GM19023 (cell line): ENCODE measurements around the gene EXOC6B.

Experiments
- ATAC-seq: cut with Tn5 transposase; IDR thresholded peaks from one replicate; pipeline ENCODE4 v1.9.1; 2021; ENCODE audit warnings: mild to moderate bottlenecking, moderate library complexity; ENCODE audit not compliant: unreplicated experiment

Gene EXOC6B

DNA sequence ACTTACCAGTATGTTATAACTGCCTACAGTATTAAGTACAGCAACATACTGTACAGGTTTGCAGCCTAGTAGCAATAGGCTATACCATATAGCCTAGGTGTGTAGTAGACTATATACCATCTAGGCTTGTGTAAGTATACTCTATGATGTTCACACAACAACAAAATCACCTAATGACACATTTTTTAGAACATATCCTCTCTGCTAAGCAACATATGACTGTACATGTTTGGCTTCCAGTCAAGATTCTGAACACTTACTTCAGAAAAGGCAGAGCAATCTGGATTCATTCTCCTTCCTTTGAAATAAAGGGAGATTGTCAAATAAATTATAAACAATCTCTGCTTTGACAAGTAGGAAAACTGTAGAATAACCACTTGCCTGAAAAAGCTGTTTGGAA, 81.8 kb downstream of the EXOC6B start:
- no peak for ATAC-seq

DNA sequence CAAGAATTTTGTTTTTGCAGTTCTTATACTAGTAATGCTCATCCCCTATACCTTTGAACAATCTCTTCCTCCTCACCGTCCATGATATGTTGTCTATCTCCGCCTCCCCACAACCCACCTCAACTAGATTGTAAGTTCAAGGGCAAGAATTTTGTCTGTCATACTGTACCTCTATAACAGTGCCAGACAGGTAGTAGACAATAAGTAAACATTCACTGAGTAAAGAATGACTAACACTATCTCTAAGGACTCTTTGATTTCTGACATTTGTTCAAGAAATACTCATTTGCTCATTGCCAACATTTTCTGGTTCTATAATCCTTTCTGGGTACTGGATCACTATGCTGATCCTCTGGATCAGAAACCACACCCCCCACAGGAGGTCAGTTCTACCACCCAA, 82.4 kb downstream of the EXOC6B start:
- no peak for ATAC-seq

DNA sequence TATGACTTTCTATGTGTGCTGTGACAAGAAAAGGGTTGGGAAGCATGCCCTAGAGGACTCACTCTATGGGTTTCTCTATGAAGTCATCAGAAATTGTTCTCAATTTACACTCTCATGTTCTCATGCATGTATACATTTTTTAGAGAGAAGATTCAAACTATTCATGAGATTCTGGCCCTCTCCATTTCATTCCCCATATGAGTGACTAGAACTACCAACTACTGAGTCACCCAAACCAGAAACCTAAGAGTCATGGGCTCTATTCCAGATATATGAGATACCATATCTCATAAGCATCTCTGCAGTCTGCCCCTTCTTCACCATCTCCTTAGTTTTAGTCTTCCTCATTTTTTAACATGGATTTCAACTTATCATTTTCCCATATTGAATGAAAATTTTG, 87.7 kb downstream of the EXOC6B start:
- no peak for ATAC-seq

DNA sequence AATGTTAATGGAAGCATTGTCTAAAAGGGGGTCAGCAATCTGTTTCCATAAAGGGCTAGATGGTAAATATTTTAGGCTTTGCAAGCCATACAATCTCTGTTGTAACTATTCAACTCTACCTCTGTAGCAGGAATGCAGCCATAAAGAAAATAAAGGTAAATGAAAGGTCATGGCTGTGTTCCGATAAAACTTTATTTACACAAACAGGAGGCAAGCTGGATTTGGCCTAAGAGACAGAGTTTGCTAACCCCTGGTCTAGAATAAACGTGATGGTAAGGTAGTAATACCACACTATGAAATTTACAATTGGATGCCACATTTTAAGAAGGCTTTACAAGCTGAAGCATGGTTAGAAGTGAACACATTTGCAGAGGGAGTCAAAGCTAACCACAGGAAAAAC, 91.4 kb downstream of the EXOC6B start:
- no peak for ATAC-seq

DNA sequence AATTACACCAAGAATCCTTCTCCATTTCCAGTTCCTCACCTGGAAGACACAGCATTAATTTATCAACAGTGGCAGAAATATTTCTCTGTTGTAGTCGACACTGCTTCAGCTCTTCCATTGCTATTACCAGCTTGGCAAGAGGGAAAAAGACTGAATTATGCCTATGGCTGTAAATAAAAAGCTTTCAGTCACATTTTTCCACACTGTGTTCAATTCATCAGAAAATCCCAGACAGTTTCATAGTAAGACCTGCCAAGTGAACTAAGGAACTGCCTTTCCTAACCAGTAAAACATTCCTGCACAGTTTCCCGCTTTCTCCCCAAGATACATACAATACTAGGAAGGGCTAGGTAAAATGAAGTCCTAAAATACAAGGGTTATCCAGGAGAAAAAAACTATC, 94.7 kb downstream of the EXOC6B start:
- no peak for ATAC-seq

DNA sequence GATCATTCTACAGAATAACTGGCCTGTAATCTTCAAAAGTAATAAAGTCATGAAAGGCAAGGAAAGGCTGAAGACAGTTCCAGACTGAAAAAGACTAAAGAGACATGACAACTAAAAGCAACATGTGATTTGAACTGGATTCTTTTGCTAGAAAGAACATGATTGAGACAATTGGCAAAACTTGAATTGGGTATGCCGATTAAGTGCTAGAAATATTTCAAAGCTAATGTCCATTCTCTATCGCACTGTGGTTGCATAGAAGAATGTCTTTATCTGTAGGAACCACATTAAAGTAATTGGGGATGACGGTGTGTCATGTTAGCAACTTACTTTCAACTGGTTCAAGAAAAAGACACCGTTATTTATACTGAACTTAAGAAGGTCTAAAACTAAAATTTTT, 98.5 kb downstream of the EXOC6B start:
- ATAC-seq, result no peak

DNA sequence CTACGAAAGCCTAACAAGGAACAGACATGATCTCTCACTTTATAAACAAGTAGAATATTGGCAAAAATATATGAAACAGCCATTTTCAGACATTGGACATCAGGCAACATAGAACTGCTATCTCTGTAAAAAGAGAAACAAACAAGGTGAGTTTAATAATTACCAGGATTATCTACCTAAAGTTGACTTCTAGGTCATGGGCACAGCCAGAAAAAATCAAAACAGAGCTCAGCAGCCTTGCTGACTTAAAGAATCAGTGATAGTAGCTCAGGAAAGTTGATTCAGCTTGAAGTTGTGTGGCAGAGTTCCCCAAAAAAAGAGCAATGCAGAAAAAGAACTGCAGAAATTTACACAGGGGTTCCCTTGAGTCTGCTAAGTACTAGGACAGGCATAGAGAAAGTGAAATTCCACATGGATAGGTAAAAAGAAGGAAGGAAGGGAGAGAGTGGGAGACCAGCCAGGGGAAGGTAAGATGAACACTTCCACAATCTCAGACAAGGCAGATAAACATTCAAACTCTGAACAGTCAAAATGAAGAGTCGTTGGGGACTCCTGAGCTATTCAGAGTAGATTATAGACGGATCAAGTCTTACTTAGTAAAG, 102.0 kb downstream of the EXOC6B start:
- ATAC-seq, result no peak

DNA sequence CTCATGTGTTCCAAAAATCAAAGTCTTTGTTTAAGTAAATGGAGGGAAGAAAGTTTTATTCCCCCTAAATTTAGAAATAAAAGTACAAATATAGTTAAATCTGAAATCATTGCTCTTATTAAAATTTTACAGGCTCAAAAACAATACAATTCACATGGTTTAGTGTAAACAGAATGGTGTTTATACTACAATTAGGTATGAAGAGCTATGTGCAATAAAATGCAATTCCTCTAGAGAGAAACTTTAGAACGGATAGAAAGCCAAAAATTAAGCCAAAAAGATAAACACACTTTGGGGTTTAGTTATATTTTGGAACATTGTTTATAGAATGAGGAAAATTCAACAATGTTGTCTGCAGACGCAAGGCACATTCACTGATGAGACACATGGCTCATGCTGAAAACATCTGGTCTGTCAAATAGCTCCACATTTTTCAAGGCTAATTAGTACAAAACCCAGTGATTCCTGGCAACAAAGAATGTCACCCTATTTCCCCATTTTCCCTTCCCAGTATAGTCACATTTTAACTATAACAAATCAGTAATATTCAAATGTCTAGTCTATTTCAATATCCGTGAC, 103.3 kb downstream of the EXOC6B start:
- no peak for ATAC-seq

DNA sequence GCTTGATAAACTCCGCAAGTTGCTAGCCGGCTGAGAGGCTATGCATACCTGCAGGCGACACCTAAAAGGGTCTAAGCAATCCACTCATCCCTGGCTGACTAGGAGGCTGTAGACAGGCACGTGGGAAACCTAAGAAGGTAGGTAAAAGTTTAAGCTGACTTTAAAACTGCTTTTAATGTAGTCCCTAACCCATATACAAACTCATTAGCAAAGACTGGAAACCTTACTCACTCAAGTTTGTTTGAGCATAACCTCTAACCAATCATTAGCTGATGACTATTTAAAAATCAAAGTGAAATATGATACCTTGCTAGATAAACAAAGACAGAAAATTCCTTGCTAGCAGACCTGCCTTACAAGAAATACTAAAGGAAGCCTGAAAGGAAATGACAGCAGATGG, 106.4 kb downstream of the EXOC6B start:
- ATAC-seq, result no peak

DNA sequence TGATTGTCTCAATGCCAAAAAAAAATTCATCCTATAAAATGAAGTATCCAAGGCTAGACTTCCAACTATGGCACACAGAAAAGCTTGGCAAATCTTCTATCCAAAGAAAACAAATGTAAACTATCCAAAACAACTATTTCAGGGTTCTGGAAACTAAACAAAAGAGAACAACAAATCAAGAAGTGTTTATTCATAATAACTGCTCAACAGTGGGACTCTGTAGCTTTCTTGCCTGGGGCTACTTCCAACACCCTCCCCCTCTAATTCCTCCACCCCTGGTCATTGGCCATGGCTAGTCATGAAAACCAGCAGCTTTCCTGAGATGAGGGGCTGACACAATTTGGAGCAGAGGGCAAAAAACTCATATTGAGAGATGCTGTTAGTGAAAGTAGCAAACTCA, 107.0 kb downstream of the EXOC6B start:
- no peak for ATAC-seq

DNA sequence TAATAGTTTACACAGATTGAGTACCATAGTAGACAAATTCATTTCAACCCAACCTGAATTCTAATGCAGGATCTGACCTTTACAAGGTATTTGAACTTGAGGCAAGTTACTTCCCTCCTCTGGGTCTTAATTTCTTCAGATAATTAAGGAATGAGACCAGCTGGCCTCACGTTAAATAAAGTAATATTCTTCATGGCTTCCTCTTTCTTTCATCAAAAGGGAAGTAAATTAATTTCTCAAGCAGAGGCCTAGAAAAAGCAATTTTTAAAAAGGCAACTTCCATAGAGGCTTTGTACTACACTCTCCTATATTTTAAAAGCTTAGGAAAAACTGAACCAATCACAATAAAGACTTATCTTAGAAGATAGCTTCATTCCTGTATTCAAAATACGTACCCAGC, 109.2 kb downstream of the EXOC6B start:
- ATAC-seq, result no peak

DNA sequence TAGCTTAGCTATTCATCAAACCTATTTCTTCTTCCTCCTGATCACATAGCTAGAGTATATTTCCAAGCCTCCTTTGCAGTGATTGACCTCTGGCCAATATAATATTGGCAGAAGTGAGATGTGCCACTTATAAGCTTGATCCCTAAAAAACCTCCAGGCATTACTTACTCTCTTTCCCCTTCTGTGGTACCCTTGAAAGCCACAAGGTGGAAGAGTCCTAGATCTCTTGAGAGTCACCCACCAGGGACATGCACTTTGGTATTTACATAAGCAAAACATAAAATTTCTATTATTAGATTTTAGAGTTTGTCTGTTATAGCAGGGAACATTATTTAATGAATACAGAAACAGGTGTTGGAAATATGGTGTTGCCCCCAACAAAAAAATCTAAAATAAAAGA, 112.0 kb downstream of the EXOC6B start:
- no peak for ATAC-seq

DNA sequence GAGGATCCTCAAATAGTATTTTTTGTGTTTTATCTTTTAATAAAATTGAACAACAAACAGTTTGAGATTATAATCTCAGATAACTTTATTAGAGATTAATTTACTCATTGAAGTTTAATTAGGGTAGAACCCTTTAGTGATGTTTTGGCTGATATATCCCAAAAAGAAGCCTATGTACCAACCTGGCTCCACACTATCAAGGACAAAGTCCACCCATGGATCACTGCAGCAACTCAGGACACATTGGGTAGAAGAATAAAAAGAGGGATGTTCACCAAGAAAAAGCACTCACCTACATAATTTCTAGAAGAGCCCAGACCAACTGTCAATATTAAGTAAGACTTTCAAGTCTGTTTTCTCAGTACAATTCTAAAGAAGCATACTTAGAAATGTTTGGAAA, 112.9 kb downstream of the EXOC6B start:
- ATAC-seq, result no peak

DNA sequence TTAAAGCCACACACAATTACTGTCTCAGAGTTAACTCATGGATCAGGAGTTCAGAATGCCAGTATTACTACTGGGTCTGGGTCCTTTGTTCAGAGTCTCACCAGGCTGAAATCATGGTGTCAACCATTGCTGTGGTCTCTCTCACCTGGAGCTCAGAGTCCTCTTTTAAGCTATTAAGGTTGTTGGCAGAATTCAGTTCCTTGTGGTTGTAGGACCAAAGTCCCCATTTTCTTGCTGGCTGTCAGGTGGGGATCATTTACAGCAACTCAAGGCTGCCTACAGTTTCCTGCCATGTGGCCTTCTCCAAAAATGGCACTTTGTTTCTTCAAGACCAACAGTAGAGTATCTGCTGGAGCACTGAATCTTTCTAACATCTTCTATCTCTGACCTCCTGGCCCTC, 113.5 kb downstream of the EXOC6B start:
- no peak for ATAC-seq

DNA sequence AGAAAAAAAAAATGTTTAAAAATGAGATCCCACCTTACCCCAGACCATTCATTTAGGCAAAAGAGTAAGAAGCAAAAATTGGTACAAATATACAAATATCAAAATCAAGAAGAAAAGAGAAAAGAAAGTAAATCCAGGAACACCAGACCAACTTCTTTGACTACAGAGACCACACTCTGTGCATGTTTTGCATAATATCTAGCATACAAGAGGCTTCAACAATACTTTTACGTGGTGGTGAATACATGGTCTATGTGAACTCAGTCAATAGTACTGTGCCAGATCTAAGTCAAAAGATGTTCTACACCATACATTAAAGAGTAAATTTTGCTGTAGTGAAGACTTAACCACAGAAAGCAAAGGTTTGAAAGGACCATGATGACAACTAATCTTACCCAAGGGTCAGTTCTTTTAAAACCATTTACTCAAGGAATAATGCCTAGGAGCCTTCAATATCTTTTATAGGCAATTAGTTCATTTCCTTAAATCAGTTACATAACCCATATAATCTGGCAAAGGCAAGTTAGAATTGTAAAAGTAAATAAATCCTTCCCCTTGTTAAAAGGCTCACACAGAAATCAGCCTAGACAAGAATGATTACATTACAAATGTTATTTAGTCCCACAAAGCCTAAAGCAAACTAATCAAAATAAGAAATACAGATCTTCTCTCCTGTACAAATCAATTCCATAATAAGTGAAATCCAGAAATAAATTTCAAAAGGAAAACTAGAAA, 115.2 kb downstream of the EXOC6B start:
- ATAC-seq, result no peak

DNA sequence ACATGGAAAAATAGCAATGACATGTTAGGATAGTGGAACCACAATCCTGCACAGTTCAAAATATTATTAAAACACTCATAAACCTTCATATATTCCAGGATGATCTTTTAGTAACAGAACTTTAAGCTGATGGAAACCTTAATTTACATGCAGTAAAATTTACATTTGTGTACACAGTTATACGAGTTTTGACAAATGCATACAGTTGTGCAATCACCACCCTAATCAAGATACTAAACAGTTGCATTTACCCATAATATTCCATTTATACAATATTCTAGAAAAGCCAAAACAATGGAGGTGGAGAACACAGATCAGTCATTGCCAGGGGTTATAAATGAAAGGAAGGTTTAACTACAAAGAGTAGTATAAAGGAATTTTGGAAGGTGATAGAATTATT, 117.6 kb downstream of the EXOC6B start:
- no peak for ATAC-seq

DNA sequence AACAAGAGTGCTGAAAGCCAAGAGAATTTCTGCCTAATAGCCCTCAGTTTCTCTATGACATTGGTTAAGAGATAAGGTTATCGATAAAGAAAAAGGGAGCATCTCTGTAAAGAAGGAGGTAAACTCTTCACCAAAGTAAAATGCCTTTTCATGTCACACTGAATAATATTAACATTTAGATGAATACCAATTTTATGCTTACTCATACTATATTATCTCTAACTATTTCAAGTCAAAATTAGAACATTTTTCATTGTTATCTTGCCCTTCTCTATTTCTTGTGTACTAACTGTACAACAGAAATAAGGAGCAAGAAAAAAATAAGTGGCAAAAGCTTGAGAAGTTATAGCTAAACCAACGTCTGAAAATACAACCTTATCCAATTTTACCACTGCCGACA, 127.5 kb downstream of the EXOC6B start:
- no peak for ATAC-seq

DNA sequence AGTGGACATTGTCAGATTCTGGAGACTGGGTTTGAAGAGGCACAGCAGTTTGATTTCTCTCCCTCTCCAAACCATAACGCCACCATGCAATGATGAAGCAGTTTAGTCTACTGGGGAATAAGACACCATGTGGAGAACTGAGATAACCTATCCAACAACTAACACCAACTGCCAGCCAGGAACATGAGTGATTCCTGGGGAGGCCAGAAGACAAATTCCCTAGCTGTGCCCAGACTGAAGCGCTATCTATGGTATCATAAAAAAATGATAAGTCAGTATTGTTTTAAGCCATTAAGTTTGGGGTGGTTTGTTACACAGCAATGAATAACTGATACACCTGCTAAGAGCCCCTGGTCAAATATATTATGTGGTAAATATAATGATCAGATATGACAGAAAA, 129.3 kb downstream of the EXOC6B start:
- ATAC-seq, result no peak

DNA sequence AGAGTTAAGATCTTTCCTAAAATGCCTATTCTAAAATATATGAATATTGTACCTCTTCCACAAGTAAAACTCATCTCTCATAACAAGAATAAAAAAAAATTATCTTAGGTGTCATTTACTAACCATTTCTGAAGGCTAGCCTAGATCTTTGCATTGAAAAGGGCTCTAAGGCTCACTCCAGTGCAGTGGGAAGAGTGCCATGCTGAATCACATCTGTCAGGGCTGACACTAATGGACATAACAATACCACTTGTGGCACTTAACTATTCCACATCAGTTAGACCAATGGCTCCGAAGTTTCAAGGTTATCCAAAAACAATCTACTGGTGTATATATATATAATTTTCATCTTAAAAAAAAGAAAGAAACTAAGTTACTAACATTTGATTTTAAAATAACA, 130.2 kb downstream of the EXOC6B start:
- no peak for ATAC-seq

DNA sequence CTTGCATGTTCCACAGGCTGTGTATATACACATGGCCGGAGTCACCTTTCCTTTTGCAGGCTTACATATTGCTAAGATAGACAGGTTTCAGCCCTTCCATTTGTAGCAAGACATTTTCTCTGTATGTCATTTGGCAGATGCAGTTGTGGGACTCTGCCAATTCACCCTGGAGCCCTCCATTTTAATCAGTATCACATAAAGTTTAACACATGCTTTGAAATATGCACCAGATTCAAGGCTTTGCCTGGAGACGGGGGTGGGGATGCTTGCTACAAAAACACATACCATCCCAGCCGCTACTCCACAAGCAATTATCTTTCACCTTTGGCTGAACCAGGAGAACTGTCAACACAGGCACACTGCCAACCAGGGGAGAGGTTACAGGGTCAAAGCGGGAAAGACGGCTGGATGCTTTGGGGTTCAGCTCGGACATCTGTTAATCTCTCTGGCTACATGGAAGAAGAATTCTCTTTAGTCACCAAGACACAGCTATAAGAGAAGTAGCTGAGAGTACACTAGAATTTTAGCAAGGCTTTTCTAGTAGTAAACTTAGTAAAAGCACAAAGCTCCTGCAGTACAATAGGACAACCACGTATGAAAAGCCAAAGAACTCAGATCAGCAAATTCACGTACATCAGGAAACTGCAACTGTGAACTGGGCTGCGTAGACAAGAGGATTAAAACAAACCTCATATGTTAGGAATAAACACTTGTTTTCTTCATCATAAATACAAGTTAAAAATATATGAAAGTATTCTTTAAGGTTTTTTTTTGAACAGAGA, 130.9 kb downstream of the EXOC6B start:
- ATAC-seq, result no peak

DNA sequence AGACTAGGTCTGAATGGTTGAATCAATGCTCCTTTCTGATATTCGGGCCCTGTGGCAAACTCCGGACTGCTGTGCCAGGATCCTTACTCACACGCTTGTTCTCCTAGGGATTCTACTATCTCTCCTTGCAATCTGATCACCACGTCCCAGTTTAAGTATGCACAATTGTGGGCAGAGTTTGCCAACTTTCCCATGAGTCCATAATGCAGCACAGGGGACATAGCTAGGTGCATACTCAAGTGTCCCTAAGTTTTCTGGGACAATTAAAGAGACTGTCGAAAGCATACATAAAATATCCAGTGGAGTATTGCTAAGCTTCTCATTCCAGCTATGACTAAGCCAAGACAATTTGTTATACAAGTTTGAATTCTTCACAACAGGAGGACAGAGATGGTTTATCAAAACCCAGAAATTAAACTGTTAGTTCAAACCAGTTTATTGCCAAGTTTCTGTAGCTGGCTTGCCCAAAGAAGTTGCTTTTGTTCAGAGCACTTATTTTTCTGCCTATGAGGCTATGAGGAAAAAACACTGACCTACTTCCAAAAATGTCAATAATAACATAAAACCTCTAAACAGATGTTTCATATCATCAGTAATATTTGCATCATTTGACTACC, 136.1 kb downstream of the EXOC6B start:
- no peak for ATAC-seq
